Effector CD4-positive, alpha-beta T cell (primary cell): ENCODE data around the gene ALDH1A3. TPM values are rescaled to one million over a fixed set of nuclear protein-coding genes. Genes with fewer than 3 reads are reported as not detected.
A peak's percentile ranks its signal among the peaks of the same experiment; 100 is the strongest.
"Not testable (repeated sequence)": the region's sequence is repeated elsewhere in the genome, so short reads cannot be mapped to it uniquely, and the experiment has no call there.

Experiments
- DNase-seq: peaks from one replicate; pipeline ENCODE4 v3.0.0-alpha.2; 2020
- total RNA-seq: gene quantifications from one replicate; lab custom pipeline; 2026; lab: John Stamatoyannopoulos, UW

ALDH1A3 gene
- total RNA-seq, result not detected

DNA sequence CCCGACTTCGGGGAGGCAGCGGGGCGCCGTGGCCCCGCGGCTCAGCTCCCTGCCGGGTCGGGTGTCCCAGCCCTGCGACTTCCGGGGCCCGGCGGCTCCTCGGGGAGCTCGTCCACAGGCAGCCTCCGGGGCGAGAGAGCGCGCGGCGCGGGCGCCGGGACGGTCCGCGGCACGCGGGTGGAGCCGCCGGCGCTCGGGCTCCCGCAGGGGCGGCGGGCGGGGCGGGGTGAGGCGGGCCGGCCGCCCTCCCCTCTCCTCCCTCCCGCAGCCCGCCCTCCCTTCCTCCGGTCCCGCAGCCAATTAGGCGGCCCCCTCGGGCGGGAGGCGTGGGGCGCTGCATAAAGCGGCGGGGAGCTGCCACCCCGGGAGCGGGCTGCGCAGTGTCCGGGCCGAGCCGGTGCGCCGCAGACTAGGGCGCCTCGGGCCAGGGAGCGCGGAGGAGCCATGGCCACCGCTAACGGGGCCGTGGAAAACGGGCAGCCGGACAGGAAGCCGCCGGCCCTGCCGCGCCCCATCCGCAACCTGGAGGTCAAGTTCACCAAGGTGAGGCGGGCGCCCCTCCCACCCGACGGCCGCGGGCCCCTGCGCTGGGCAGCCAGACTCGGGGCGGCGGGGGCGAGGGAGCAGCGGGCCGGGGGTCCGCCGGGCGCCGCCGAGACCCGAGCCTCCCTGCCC lies at the start of gene ALDH1A3:
Gene ALDH1A3, plus strand, starts transcription at position 368 of the 675 bp plus-strand sequence. Its CDS starts 77 bp downstream, at position 445.
- DNase-seq, result no peak

DNA sequence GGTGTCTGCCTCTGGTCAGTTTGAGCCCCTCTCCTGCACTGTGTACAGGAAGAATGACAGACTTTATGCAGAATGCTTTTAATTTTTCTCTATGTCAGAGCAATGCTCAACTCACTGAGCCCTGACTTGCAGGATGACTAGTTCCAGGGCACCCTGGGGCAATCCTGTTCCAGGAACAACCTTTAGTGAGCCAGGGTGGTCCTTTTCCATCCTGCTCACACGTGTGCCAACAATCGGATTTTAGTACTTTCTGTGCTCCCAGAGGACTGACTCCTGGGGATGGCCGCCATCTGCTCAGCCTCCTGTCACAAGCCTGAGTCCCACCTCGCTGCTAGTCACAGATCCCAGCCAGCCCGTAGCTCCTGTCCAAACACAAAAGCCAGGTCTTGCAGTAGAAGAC lies 48.2 kb upstream of the ALDH1A3 start:
- DNase-seq, result no peak

GRCh38 chr15:100832149-100832942 lies 47.3 kb upstream of the ALDH1A3 start:
- DNase-seq, result no peak

- no peak for DNase-seq
Measured at GRCh38 chr15:100833417-100834389, 45.9 kb upstream of the ALDH1A3 start.

- DNase-seq, result no peak
Measured at GRCh38 chr15:100834731-100835130, 44.9 kb upstream of the ALDH1A3 start.

DNA sequence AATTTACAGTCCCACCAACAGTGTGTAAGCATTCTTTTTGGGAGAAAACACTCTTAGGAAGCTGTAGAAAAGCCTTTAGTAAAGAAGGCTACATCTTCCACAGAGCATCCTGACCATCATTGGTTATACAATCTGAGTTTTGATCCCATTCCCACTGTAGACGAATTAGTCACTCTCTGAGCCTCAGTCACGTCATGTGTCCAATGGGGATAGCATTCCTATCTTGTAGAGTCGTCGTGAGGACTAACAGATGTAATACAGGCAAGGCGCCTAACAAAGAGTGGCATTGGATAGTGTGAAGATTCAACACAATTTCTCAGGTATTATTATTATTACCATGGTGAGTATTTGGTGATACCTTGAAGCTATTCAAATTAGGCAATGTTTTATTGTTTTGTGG lies 44.0 kb upstream of the ALDH1A3 start:
- no peak for DNase-seq

DNA sequence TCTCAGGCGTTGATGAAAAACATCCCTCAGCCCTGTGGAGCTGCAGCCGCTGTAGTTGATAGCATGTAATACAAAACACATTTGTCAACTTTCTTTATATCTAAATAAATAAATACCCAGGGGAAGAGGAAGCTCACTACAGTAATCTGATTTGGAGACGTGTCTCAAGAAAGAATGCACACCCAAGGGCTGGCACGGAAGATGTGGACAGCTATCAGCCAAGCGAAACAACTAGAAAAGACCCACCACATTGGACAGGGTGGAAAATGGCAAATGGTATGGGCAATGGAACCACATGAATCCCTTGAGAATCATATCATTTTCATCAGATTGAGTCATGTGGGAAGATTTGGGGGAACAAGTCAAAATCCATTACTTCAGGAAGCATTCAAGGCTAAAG lies 43.1 kb upstream of the ALDH1A3 start:
- DNase-seq, result no peak

DNA sequence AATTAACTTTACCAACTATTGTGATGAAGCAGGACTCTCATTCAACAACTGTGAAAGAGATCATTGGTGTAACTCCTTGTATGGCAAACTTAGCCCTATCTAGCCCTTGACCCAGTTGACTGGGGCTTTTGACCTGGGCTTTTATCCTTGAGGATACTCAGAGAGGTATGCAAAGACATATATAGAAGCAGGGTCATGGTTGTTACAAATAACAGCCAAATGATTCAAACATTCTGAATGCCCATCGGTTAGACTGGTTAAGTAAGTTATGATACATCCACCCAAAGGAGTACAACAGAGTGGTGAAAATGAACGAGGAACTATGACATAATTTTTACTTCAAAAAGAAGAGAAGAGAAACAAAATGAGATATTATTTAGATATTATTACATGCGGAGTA lies 38.2 kb upstream of the ALDH1A3 start:
- no peak for DNase-seq

- DNase-seq, result no peak
Measured at GRCh38 chr15:100842756-100843730, 36.6 kb upstream of the ALDH1A3 start.

DNA sequence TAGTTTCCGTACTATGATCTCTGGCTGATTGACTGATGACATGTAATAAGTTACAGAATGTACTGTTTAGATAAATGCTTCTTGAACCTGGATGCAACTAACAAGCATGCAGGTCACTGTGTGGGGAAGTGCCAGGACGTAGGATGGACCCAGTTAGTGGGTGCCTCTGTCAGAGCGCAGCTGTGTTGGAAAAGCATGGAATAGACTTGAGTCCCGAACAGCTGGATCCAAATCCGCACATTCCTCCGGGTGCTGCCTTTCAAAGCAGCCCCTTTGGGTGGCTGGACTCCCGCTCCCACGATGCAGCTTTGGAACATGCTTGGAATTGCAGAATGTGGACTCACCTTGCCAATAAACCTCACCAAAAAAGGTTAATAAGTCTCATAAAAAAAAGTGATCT lies 35.5 kb upstream of the ALDH1A3 start:
- no peak for DNase-seq

- DNase-seq, result no peak
Measured at GRCh38 chr15:100844778-100845177, 34.9 kb upstream of the ALDH1A3 start.

DNA sequence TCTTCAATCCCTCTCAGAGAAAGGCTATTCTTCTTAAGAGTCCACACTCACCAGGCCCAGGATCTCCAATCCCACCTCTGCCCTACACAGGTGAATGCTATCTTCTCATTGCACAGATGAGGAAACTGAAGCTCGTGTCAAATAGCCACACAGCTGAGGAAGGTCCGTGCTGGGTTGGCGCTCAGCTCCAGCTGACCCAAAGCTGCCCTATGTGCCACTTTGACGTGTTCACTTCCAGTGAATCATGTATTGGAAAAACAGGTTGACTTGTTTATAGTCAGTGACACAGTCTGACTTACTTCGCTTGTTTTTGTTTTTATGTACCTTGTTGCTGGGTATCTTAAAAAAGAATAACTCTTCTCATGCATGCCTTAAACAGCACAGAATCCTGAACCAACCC lies 32.4 kb upstream of the ALDH1A3 start:
- DNase-seq, result no peak

GRCh38 chr15:100849021-100849854 lies 30.4 kb upstream of the ALDH1A3 start:
- DNase-seq, result peak; percentile 26

- DNase-seq, result no peak
Measured at GRCh38 chr15:100849855-100850218, 29.8 kb upstream of the ALDH1A3 start.

- not testable (repeated sequence) for DNase-seq
Measured at GRCh38 chr15:100851428-100852015, 28.1 kb upstream of the ALDH1A3 start.

- DNase-seq, result no peak
Measured at GRCh38 chr15:100852630-100853029, 27.0 kb upstream of the ALDH1A3 start.

GRCh38 chr15:100853676-100854440 lies 25.8 kb upstream of the ALDH1A3 start:
- DNase-seq, result no peak

DNA sequence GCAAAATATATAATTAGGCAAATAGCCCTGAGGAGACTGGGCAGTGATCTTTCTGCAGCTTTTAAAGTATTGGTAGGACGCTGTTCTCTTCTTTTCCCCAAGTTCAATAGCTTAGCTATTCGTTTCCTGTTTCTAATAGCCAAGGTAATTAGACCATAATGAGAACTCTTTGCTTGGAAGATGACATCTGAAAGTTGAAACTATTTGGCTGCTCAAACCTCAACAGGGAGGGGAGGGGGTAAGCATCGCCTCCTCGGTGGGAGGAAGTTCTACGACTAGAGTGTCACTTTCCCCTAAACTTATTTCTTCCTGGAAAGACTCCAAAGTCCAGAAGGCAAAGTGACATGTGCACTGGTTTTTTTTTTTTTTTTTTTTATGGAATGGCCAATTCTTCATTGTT lies 22.8 kb upstream of the ALDH1A3 start:
- no peak for DNase-seq

DNA sequence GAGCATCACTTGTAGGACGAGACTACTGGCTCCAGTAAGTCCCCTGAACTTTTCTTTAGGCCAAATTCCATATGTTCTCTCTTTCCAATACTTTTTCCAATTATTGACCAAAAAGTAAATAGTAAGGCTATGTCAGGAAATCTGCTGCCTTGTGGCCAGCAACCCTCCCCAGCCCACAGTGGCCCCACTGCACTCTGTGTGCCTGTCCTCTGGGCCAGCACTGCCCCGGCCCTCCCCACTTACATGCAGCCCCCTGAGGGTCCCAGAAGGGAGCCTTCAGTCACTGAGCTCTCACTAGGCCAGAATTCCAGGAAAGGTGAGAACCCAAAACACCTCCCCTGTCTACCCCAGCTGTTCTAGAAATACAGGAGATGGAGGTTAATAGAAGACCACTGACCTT lies 21.3 kb upstream of the ALDH1A3 start:
- DNase-seq, result no peak
